Measurements from ENCODE around the gene KIF16B.

GRCh38 chr20:16500197-16500596 is 73.1 kb downstream of the KIF16B start:
- TF ChIP-seq CTCF (IDR thresholded peaks at IDR 0.05) (no peak), EP300 (IDR thresholded peaks at IDR 0.05) (no peak), POLR2A (IDR thresholded peaks at IDR 0.05) (no peak), POLR2AphosphoS5 (IDR thresholded peaks at IDR 0.05) (no peak)
